ENCODE measurements around the gene SORCS1.
"Not testable (repeated sequence)": the region's sequence is repeated elsewhere in the genome, so short reads cannot be mapped to it uniquely, and the experiment has no call there.

Gene SORCS1

DNA sequence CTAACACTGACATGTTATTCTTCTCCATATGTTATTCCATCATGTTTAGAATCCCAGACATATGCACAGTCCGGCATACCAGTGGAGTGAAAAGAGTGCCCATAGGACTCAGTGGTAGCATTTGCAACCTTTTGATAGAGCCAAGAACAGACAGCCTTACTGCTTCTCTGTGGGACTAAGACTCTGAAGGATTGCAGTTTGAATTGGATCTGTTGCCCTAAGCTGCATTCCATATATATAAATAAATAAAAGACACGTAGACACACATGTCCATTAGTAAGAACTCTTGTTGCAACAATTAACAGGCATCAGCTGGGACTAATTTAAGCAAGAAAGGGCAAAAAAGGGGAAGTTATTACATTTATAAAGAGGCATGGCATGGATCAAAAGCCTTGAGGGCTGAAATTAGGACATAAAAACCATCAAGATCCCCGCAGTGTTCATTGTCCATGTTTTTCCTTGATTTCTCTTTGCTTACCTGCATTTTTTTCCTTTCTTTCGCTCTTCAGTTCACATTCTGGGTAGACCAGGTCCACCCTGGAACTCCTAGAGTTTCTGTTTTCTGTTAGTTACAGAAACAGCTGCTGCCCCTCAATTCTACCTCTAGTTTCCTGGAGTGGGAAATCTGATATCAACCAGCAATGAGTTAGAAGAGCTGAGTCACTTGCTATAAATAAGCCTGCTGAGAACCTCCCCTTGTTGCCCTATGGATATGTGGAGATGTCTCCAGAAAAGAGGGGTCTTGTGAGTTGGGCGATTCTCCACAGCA lies 132.4 kb downstream of the SORCS1 start:
- no peak overlapping the region for H3K4me3 ChIP-seq (ENCODE audit: low read depth in 1 of 5, low read length in 5 of 5)

DNA sequence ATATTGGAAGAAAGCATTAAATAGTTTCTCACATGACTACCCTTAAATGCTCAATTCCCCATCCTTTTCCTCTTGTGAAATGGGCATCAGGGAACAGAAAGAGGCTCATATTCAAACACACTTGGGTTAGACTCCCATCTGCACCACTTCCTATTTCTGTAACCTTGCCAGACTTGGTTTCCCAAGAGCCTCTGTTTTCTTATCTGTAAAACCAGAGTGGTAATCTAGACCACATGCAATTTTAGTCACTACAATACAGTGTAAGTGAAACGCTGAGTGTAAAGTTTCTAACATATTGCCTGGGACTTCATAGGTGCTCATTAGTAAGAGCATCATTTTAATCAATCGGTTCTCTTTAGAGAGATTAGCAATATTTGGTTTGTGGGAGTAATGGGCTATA lies 136.3 kb downstream of the SORCS1 start:
- H3K27ac ChIP-seq (ENCODE audit: low read depth, low read length), result no peak overlapping the region
- H3K9me3 ChIP-seq (ENCODE audit: control insufficient read depth in 5 of 5, low read length in 5 of 5), result no peaks in the 10 kb centered on the region
- no peaks in the 10 kb centered on the region for H3K4me1 ChIP-seq (ENCODE audit: control insufficient read depth in 5 of 5, insufficient read depth in 5 of 5, low read length in 5 of 5)
- H3K9ac ChIP-seq (ENCODE audit: low read length in 5 of 5), result no peak overlapping the region
- H3K36me3 ChIP-seq (ENCODE audit: control insufficient read depth in 5 of 5, insufficient read depth in 5 of 5, low read length in 5 of 5), result no peaks in the 10 kb centered on the region
- H3K27me3 ChIP-seq (ENCODE audit: control insufficient read depth in 5 of 5, insufficient read depth in 4 of 5, low read length in 5 of 5), result peaks cover 0 to 4% (median 0%) of the 10 kb centered on the region in 5 donors
- no peak overlapping the region for H3K4me3 ChIP-seq (ENCODE audit: low read depth in 1 of 5, low read length in 5 of 5)

More for the DNA sequence above, 132.4 kb downstream of the SORCS1 start:
- no peaks in the 10 kb centered on the region for H3K9me3 ChIP-seq (ENCODE audit: control insufficient read depth in 5 of 5, low read length in 5 of 5)
- H3K27ac ChIP-seq (ENCODE audit: low read depth, low read length), result no peak overlapping the region
- H3K27me3 ChIP-seq (ENCODE audit: control insufficient read depth in 5 of 5, insufficient read depth in 4 of 5, low read length in 5 of 5), result peaks cover 0 to 4% (median 0%) of the 10 kb centered on the region in 5 donors
- H3K9ac ChIP-seq (ENCODE audit: low read length in 5 of 5), result no peak overlapping the region
- no peaks in the 10 kb centered on the region for H3K4me1 ChIP-seq (ENCODE audit: control insufficient read depth in 5 of 5, insufficient read depth in 5 of 5, low read length in 5 of 5)
- no peaks in the 10 kb centered on the region for H3K36me3 ChIP-seq (ENCODE audit: control insufficient read depth in 5 of 5, insufficient read depth in 5 of 5, low read length in 5 of 5)

DNA sequence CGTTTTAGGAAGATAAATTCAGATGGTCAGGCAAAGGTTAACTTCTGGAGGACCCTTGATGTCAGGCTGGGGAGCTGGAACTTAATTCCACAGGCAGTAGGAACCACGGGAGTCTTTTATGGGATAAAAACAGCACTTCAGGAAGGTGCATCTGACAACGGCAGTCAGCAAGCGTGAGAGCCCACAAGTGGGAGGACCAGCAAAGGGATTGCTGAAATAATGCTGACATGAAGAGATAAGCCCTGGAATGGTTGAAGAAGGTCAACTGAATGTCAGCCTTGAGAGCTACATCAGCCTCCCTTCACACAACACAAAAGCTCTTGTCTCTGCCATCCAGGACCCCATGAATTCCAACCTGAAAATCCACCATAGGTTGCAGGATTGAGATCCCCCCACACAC lies 138.8 kb downstream of the SORCS1 start:
- H3K27ac ChIP-seq (ENCODE audit: low read depth, low read length), result no peak overlapping the region
- H3K4me1 ChIP-seq (ENCODE audit: control insufficient read depth in 5 of 5, insufficient read depth in 5 of 5, low read length in 5 of 5), result no peaks in the 10 kb centered on the region
- H3K27me3 ChIP-seq (ENCODE audit: control insufficient read depth in 5 of 5, insufficient read depth in 4 of 5, low read length in 5 of 5), result peaks cover 0 to 2% (median 0%) of the 10 kb centered on the region in 5 donors
- H3K9ac ChIP-seq (ENCODE audit: low read length in 5 of 5), result no peak overlapping the region
- no peaks in the 10 kb centered on the region for H3K9me3 ChIP-seq (ENCODE audit: control insufficient read depth in 5 of 5, low read length in 5 of 5)
- H3K4me3 ChIP-seq (ENCODE audit: low read depth in 1 of 5, low read length in 5 of 5), result no peak overlapping the region
- no peaks in the 10 kb centered on the region for H3K36me3 ChIP-seq (ENCODE audit: control insufficient read depth in 5 of 5, insufficient read depth in 5 of 5, low read length in 5 of 5)

DNA sequence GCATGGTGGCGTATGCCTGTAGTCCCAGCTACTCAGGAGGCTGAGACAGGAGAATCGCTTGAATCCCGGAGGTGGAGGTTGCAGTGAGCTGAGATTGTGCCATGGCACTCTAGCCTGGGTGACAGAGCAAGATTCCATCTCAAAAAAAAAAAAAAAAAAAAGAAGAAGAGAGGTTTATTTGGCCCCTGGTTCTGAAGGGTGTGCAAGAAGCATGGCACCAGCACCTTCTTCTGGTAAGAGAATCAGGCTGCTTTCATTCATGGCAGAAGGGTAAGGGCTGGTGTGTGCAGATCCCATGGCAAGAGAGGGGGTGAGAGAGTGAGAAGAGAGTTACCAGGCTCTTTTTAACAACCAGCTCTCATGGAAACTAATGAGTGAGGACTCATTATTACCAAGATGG lies 140.5 kb downstream of the SORCS1 start:
- H3K4me1 ChIP-seq (ENCODE audit: control insufficient read depth in 5 of 5, insufficient read depth in 5 of 5, low read length in 5 of 5); H3K9me3 ChIP-seq (ENCODE audit: control insufficient read depth in 5 of 5, low read length in 5 of 5); H3K27ac ChIP-seq (ENCODE audit: low read depth, low read length); H3K9ac ChIP-seq (ENCODE audit: low read length in 5 of 5); H3K36me3 ChIP-seq (ENCODE audit: control insufficient read depth in 5 of 5, insufficient read depth in 5 of 5, low read length in 5 of 5); H3K27me3 ChIP-seq (ENCODE audit: control insufficient read depth in 5 of 5, insufficient read depth in 4 of 5, low read length in 5 of 5); H3K4me3 ChIP-seq (ENCODE audit: low read depth in 1 of 5, low read length in 5 of 5): not testable (repeated sequence)

DNA sequence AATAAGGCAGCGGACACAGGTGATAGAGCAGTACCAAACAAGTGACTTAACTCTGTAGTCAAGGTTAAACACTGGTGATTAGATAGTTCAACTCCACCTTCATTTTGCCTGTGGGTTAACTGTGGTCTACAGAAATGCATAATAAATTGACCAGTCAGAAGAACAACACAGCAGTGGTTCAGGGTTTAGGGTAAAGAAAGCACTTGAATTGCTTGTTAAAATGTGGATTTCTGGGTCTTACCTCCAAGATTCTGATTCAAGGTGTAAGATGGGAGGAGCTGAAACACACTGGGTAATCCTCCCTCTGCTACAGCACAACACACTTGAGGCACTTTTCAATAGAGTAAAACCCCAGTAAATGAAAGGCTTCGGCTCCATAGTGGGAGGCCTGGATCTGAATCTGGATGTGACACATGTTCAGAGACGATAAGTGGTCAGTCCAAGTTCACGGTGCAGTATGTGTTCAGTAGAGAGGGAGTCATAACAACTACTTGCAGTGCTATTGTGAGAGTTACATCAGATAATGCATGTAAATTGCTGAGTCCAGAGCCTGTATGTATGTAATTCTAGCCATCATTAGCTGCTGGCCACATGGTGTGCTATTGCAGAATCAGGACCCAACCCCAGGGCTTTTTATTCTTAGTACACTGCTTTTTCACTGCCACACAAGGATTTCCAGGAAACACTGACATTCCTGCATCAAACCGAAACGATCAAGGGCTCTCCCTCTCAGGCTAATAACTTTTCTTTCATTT lies 141.7 kb downstream of the SORCS1 start:
- Histone ChIP-seq H3K9me3 (ENCODE audit: control insufficient read depth in 5 of 5, low read length in 5 of 5) (no peaks in the 10 kb centered on the region), H3K4me1 (ENCODE audit: control insufficient read depth in 5 of 5, insufficient read depth in 5 of 5, low read length in 5 of 5) (no peaks in the 10 kb centered on the region), H3K27me3 (ENCODE audit: control insufficient read depth in 5 of 5, insufficient read depth in 4 of 5, low read length in 5 of 5) (peaks cover 0 to 2% (median 0%) of the 10 kb centered on the region in 5 donors)

DNA sequence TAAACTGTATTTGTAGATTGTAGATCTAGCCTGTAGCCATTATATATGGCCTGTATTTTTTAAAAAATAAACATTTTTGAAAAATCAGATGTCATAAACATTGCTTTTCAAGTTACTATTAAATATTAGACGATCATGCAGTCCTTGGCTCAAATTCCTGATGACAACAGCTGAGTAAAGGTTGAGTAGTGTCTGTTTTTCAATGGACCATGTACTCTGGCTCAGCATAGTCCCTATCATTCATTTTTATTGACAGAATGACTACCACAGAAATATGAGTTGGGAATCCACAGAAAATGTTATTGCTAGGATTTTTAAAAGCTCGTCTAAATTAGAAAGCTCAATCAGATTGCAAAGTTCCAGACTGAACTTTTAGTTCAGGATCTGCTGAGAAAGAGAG lies 145.4 kb downstream of the SORCS1 start:
- no peak overlapping the region for H3K4me3 ChIP-seq (ENCODE audit: low read depth in 1 of 5, low read length in 5 of 5)
- peaks cover 0 to 2% (median 0%) of the 10 kb centered on the region in 5 donors for H3K27me3 ChIP-seq (ENCODE audit: control insufficient read depth in 5 of 5, insufficient read depth in 4 of 5, low read length in 5 of 5)
- H3K9me3 ChIP-seq (ENCODE audit: control insufficient read depth in 5 of 5, low read length in 5 of 5), result peaks cover 0 to 2% (median 0%) of the 10 kb centered on the region in 5 donors
- H3K36me3 ChIP-seq (ENCODE audit: control insufficient read depth in 5 of 5, insufficient read depth in 5 of 5, low read length in 5 of 5), result no peaks in the 10 kb centered on the region
- H3K9ac ChIP-seq (ENCODE audit: low read length in 5 of 5), result no peak overlapping the region
- no peaks in the 10 kb centered on the region for H3K4me1 ChIP-seq (ENCODE audit: control insufficient read depth in 5 of 5, insufficient read depth in 5 of 5, low read length in 5 of 5)
- H3K27ac ChIP-seq (ENCODE audit: low read depth, low read length), result no peak overlapping the region

More for the DNA sequence above, 141.7 kb downstream of the SORCS1 start:
- Histone ChIP-seq H3K36me3 (ENCODE audit: control insufficient read depth in 5 of 5, insufficient read depth in 5 of 5, low read length in 5 of 5) (no peaks in the 10 kb centered on the region), H3K9ac (ENCODE audit: low read length in 5 of 5) (no peak overlapping the region), H3K4me3 (ENCODE audit: low read depth in 1 of 5, low read length in 5 of 5) (no peak overlapping the region), H3K27ac (ENCODE audit: low read depth, low read length) (no peak overlapping the region)

DNA sequence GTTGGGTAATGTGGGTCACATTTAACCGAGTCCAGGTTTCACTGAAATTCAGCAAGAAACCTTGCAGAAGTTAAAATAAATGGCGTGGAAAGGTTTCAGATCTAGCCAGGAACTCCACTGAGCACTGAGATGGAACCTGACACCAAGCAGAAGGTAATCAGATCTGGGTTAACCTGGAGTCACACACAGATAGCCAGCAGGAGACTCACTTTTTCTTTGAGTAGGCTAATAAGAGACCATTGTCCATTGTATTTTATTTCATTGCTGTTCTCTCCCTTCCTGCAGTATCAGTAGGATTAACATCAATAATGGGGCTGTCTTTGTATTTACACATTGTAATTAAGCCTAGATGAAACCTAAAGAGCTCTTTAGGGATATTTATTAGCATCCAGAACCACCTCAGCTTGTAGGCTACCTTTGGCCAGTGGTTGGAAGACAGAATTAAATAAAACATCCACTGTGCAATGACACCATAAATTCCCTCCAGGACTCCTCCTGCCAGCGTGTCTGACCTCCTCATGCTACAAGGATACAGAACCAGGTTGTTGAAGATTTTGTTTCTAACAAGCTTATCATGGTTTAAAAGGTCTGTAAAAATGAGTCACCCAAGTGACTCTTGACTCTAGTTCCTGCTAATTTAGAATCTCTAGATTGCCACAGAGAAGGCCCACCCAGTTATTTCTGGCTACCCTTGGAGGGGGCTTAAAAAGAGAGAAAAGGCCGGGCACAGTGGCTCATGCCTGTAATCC lies 151.1 kb downstream of the SORCS1 start:
- H3K27ac ChIP-seq (ENCODE audit: low read depth, low read length), result no peak overlapping the region
- H3K36me3 ChIP-seq (ENCODE audit: control insufficient read depth in 5 of 5, insufficient read depth in 5 of 5, low read length in 5 of 5), result no peaks in the 10 kb centered on the region
- H3K27me3 ChIP-seq (ENCODE audit: control insufficient read depth in 5 of 5, insufficient read depth in 4 of 5, low read length in 5 of 5), result no peaks in the 10 kb centered on the region
- H3K9ac ChIP-seq (ENCODE audit: low read length in 5 of 5), result no peak overlapping the region
- no peaks in the 10 kb centered on the region for H3K4me1 ChIP-seq (ENCODE audit: control insufficient read depth in 5 of 5, insufficient read depth in 5 of 5, low read length in 5 of 5)
- peaks cover 0 to 2% (median 0%) of the 10 kb centered on the region in 5 donors for H3K9me3 ChIP-seq (ENCODE audit: control insufficient read depth in 5 of 5, low read length in 5 of 5)
- H3K4me3 ChIP-seq (ENCODE audit: low read depth in 1 of 5, low read length in 5 of 5), result no peak overlapping the region

DNA sequence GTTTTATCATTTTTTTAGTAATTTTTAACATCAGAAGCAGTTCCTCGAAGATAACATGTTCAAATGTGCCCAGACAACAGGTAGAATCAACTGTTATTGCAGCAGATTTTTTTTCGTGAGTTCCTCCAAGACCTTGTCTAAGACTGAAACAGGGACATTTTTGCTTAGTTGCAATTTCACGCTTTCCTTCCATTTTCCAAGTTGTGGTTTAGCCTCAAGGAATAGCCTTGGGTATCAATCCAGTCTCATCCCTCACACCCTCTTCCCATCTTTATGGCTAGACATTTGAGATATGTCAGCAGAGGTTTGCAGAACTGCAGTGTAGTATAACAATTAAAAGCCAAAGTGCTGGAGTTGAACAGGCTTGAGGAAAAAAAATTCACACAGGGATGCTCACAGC lies 152.5 kb downstream of the SORCS1 start:
- H3K36me3 ChIP-seq (ENCODE audit: control insufficient read depth in 5 of 5, insufficient read depth in 5 of 5, low read length in 5 of 5), result no peaks in the 10 kb centered on the region
- no peaks in the 10 kb centered on the region for H3K4me1 ChIP-seq (ENCODE audit: control insufficient read depth in 5 of 5, insufficient read depth in 5 of 5, low read length in 5 of 5)
- H3K27me3 ChIP-seq (ENCODE audit: control insufficient read depth in 5 of 5, insufficient read depth in 4 of 5, low read length in 5 of 5), result no peaks in the 10 kb centered on the region
- H3K27ac ChIP-seq (ENCODE audit: low read depth, low read length), result no peak overlapping the region
- H3K4me3 ChIP-seq (ENCODE audit: low read depth in 1 of 5, low read length in 5 of 5), result no peak overlapping the region
- H3K9ac ChIP-seq (ENCODE audit: low read length in 5 of 5), result no peak overlapping the region
- H3K9me3 ChIP-seq (ENCODE audit: control insufficient read depth in 5 of 5, low read length in 5 of 5), result peaks cover 0 to 6% (median 3%) of the 10 kb centered on the region in 5 donors

DNA sequence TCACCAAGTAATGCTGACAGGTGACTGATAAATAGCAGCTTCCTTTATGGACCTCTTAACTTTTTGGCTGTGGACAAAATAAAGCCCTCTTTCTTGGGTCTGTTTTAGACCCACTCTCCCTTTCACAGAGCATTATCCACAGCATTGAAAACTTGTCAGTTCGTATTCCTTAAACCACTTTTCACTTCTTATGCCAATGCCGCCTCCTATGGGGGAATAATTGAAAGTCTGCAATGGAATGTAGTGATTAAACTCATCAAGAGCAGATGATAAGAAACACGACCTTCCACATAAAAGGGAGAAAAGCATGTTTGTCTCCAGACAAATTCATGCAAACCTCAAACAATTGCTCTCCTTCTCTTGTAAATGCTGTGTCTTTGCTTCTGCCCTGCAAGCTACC lies 153.4 kb downstream of the SORCS1 start:
- H3K4me1 ChIP-seq (ENCODE audit: control insufficient read depth in 5 of 5, insufficient read depth in 5 of 5, low read length in 5 of 5), result no peaks in the 10 kb centered on the region
- H3K9me3 ChIP-seq (ENCODE audit: control insufficient read depth in 5 of 5, low read length in 5 of 5), result peaks cover 0 to 6% (median 3%) of the 10 kb centered on the region in 5 donors
- H3K36me3 ChIP-seq (ENCODE audit: control insufficient read depth in 5 of 5, insufficient read depth in 5 of 5, low read length in 5 of 5), result no peaks in the 10 kb centered on the region
- no peak overlapping the region for H3K9ac ChIP-seq (ENCODE audit: low read length in 5 of 5)
- H3K27me3 ChIP-seq (ENCODE audit: control insufficient read depth in 5 of 5, insufficient read depth in 4 of 5, low read length in 5 of 5), result no peaks in the 10 kb centered on the region
- no peak overlapping the region for H3K27ac ChIP-seq (ENCODE audit: low read depth, low read length)
- no peak overlapping the region for H3K4me3 ChIP-seq (ENCODE audit: low read depth in 1 of 5, low read length in 5 of 5)

DNA sequence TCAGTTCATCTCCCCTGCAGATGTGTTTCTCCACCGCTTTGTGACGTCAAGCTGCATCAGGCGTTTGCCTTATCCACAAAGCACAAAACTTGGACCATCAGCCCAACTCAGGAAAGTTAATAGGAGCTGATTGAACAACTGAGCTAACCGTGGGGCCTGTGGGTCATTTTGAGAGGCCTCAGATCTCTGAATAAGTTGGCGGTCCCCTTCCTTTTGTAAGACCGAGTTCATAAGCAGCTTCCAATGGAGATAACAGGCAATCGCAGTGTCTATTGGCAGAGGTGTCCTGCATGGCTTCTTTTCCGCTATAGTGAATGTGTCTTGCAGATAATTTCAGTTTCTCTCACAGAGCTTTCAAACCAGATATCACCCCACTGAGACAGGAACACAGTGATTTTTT lies 154.0 kb downstream of the SORCS1 start:
- no peaks in the 10 kb centered on the region for H3K27me3 ChIP-seq (ENCODE audit: control insufficient read depth in 5 of 5, insufficient read depth in 4 of 5, low read length in 5 of 5)
- H3K4me1 ChIP-seq (ENCODE audit: control insufficient read depth in 5 of 5, insufficient read depth in 5 of 5, low read length in 5 of 5), result no peaks in the 10 kb centered on the region
- no peak overlapping the region for H3K4me3 ChIP-seq (ENCODE audit: low read depth in 1 of 5, low read length in 5 of 5)
- peaks cover 0 to 6% (median 3%) of the 10 kb centered on the region in 5 donors for H3K9me3 ChIP-seq (ENCODE audit: control insufficient read depth in 5 of 5, low read length in 5 of 5)
- H3K27ac ChIP-seq (ENCODE audit: low read depth, low read length), result no peak overlapping the region
- no peak overlapping the region for H3K9ac ChIP-seq (ENCODE audit: low read length in 5 of 5)
- H3K36me3 ChIP-seq (ENCODE audit: control insufficient read depth in 5 of 5, insufficient read depth in 5 of 5, low read length in 5 of 5), result no peaks in the 10 kb centered on the region
